Suprapubic skin (tissue), 4 donors: Measurements from ENCODE around the gene DVL3. TPM values are rescaled to one million over a fixed set of nuclear protein-coding genes. Genes with fewer than 3 reads are reported as not detected.
A peak's percentile ranks its signal among the peaks of the same experiment; 100 is the strongest.

ENCODE experiments used
- DNase-seq, 2 donors: peaks; one replicate each; pipeline ENCODE4 v3.0.0-alpha.2; 2019; ENCODE audit warnings: low spot score in 2 of 2
- H3K27ac ChIP-seq: fragments of 200-600 bp; sonication (generic); one replicate; pipeline ENCODE4 v1.5.1; 2019
- H3K27me3 ChIP-seq: fragments of 200-600 bp; sonication (generic); one replicate; pipeline ENCODE4 v1.5.1; 2019
- H3K36me3 ChIP-seq: fragments of 200-600 bp; sonication (generic); one replicate; pipeline ENCODE4 v1.5.1; 2019
- H3K4me1 ChIP-seq: fragments of 200-600 bp; sonication (generic); one replicate; pipeline ENCODE4 v1.5.1; 2019
- H3K4me3 ChIP-seq: fragments of 200-600 bp; sonication (generic); one replicate; pipeline ENCODE4 v1.5.1; 2019; ENCODE audit warnings: mild to moderate bottlenecking
- H3K9me3 ChIP-seq: fragments of 200-600 bp; sonication (generic); one replicate; pipeline ENCODE4 v1.5.1; 2019
- EP300 ChIP-seq: sonication (generic); formaldehyde crosslinking; IDR thresholded peaks from one replicate; pipeline ENCODE4 v1.6.1; 2017; ENCODE audit warnings: antibody characterized with exemption
- POLR2A ChIP-seq, 2 donors: fragments of 450-650 bp; IDR thresholded peaks; one replicate each; pipeline ENCODE4 v1.6.1; 2017; ENCODE audit warnings: antibody characterized with exemption in 2 of 2, mild to moderate bottlenecking in 2 of 2, moderate library complexity in 2 of 2
- POLR2AphosphoS5 ChIP-seq, 3 donors: sonication (generic); formaldehyde crosslinking; IDR thresholded peaks; one replicate each; pipeline ENCODE4 v1.6.1; 2017; ENCODE audit warnings: antibody characterized with exemption in 3 of 3
- WGBS: methylation state at CpG from one replicate; pipeline ENCODE4 v1.1.5; 2018; 5-methylcytosine and 5-hydroxymethylcytosine counted together
- total RNA-seq, 4 donors: library from RNA; depleted of rRNA; stranded (reverse); fragments of >200 nt; gene quantifications; one replicate each; pipeline ENCODE4 v1.1.0, GENCODE V29; 2016
- TF ChIP-seq, protein P1 (sequence below), 2 donors: fragments of 200-600 bp in 1 of 2; fragments of 450-650 bp in 1 of 2; sonication (generic) in 1 of 2; IDR thresholded peaks; one replicate each; pipeline ENCODE4 v1.5.1; 2016 to 2019; ENCODE audit warnings: antibody characterized with exemption in 2 of 2, mild to moderate bottlenecking in 1 of 2, moderate library complexity in 1 of 2

The DVL3 gene
- total RNA-seq, 4 donors from 2014 or later: 53.6 to 72.7 (median 56.1) TPM

DNA sequence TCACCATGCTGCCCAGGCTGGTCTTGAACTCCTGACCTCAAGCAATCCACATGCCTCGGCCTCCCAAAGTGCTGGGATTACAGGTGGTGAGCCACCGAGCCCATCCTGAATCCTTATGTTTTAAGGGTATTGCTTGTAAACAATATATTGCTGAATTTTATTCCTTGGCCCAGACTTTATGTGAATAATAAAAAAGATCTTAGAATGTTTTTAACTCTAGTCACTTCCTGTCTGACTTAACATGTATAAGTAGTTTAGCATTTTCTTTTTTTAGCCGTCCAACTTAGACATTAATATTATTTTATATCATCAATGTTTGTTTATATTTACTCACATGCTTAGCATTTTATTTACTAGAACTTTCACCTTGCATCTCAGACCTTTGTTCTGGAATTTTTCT is 29.2 kb upstream of the DVL3 start:
- Histone ChIP-seq H3K27ac (no peak overlapping the region), H3K27me3 (no peaks in the 10 kb centered on the region), H3K9me3 (no peaks in the 10 kb centered on the region), H3K4me3 (no peak overlapping the region), H3K36me3 (no peaks in the 10 kb centered on the region), H3K4me1 (no peaks in the 10 kb centered on the region)
- DNase-seq: no peak
- WGBS: 54% methylated on average over 3 of the region's 3 CpGs
- TF ChIP-seq POLR2A (IDR thresholded peaks at IDR 0.05) (no peak), EP300 (no peak), POLR2AphosphoS5 (IDR thresholded peaks at IDR 0.05) (no peak)
- TF ChIP-seq, protein P1, sequence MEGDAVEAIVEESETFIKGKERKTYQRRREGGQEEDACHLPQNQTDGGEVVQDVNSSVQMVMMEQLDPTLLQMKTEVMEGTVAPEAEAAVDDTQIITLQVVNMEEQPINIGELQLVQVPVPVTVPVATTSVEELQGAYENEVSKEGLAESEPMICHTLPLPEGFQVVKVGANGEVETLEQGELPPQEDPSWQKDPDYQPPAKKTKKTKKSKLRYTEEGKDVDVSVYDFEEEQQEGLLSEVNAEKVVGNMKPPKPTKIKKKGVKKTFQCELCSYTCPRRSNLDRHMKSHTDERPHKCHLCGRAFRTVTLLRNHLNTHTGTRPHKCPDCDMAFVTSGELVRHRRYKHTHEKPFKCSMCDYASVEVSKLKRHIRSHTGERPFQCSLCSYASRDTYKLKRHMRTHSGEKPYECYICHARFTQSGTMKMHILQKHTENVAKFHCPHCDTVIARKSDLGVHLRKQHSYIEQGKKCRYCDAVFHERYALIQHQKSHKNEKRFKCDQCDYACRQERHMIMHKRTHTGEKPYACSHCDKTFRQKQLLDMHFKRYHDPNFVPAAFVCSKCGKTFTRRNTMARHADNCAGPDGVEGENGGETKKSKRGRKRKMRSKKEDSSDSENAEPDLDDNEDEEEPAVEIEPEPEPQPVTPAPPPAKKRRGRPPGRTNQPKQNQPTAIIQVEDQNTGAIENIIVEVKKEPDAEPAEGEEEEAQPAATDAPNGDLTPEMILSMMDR (IDR thresholded peaks at IDR 0.05): no peak

DNA sequence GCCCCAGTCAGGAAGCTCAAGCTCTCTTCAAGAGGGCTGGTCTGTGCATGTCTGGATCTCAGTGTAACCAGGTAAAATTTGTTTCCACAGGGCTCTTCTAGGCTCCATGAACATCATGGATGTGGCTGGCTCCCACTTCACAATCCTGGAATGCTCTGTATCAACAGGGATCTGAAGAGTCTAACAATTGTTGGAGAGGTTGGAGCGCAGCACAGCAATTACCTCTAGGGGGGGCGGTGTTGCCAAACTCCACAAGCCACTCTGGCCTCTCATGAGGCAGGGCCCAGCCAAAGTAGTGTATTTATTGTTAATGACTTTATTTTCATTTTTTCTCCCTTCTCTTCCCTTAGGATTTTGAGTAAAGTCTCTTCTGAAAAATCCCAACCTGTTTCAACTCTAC is 26.2 kb upstream of the DVL3 start:
- no peak for DNase-seq
- WGBS: 24% methylated on average over 2 of the region's 2 CpGs

DNA sequence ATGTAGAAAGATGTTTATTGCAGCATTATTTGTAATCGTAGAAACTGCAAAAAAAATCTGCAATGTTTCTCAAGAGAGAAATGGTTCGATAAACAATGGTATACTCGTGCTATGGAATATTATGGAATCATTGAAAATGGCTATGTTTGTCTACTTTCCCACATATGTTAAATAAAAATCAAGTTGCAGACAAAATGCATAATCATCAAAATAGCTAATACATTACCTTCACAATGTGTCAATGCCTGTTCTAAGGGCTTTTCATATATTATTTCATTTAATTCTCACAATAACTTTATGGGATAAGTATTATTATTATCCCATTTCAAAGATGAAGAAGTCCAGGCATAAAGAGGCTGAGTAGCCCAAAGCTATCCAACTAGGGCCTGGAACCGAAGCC is 22.2 kb upstream of the DVL3 start:
- Histone ChIP-seq H3K9me3 (no peaks in the 10 kb centered on the region), H3K36me3 (peaks cover 3% of the 10 kb centered on the region), H3K4me1 (peaks cover 32% of the 10 kb centered on the region), H3K4me3 (no peak overlapping the region), H3K27ac (no peak overlapping the region), H3K27me3 (no peaks in the 10 kb centered on the region)
- no peak for DNase-seq
- 93% methylated on average over 4 of the region's 4 CpGs for WGBS
- TF ChIP-seq POLR2AphosphoS5 (IDR thresholded peaks at IDR 0.05): no peak
- TF ChIP-seq, protein P1 (IDR thresholded peaks at IDR 0.05): no peak
- TF ChIP-seq EP300: no peak
- TF ChIP-seq POLR2A (IDR thresholded peaks at IDR 0.05): no peak

More for the DNA sequence above, 26.2 kb upstream of the DVL3 start:
- H3K4me1 ChIP-seq: peaks cover 7% of the 10 kb centered on the region
- no peaks in the 10 kb centered on the region for H3K9me3 ChIP-seq
- H3K27me3 ChIP-seq: no peaks in the 10 kb centered on the region
- no peaks in the 10 kb centered on the region for H3K36me3 ChIP-seq
- no peak overlapping the region for H3K4me3 ChIP-seq
- no peak overlapping the region for H3K27ac ChIP-seq
- TF ChIP-seq POLR2A (IDR thresholded peaks at IDR 0.05) (no peak), EP300 (no peak), POLR2AphosphoS5 (IDR thresholded peaks at IDR 0.05) (no peak)
- TF ChIP-seq, protein P1 (IDR thresholded peaks at IDR 0.05): peak in 1 of 2 donors; percentile 14

DNA sequence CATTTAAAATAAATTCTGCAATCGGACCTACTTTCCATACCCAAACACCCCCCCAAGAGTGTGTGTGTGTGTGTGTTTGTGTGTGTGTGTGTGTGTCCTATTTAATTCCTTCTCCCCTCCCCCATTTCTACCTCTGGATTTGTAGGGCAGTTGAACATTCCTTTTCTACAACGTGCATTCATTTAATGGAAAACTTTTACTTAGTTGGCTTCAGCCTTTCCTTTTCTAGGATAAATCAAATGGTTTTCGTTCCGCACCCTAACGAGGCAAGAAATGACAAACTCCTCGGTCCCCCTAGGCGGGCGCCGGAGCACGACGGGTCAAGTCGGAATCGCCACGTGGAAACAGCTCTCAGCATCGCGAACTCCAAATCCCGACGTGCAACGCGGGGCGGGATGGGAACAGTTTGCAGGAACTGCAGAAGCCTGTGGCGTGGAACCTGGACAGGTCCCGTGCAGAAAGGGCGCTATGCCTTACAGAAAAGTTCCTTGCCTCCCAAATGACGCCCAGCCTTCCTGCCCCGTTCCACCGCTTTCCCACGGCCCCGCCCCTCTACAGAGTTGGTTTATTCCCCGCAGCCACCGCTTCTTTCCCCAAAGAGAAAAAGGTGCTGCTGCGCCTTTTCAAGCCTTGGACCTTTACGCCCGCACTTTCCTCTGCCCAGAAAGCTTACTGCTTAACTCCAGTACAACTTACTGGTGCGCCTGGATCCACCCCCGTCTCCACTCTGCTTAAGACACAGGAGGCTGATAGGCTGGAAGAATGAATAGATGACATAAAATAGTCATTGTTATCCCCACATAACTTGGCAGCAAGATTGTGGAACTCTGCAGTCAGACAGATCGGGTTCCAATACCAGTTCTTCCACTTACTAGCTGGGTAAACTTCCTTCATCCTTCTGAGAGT is 21.1 kb upstream of the DVL3 start:
- Histone ChIP-seq H3K4me3 (peak overlapping the region; percentile 96), H3K27me3 (no peaks in the 10 kb centered on the region), H3K4me1 (peaks cover 32% of the 10 kb centered on the region), H3K9me3 (no peaks in the 10 kb centered on the region), H3K36me3 (peaks cover 14% of the 10 kb centered on the region), H3K27ac (peak overlapping the region; percentile 94)
- peak; percentile 87 to 90 for DNase-seq
- WGBS: 1% methylated on average over 37 of the region's 37 CpGs
- TF ChIP-seq POLR2AphosphoS5 (IDR thresholded peaks at IDR 0.05): peak in 1 of 3 donors; percentile 41
- TF ChIP-seq EP300: no peak

DNA sequence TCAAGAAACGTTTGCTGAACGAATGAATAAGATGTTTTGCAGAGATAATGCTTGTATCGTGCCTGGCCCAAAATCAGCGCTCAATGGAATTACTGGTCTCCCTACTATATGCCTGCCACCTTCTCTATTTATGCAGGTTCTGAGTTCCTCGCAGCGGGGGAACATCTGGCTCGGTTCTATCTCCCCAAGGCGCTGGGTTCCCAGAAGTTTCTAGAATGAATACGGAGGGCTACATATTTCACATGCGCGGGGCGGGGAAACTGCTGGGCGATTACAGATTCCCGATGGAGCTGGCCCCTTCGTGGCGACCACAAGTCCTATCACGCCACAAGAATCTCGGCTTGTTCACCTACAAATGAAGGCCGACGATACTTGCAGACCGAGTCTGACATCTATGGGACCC is 20.4 kb upstream of the DVL3 start:
- no peaks in the 10 kb centered on the region for H3K9me3 ChIP-seq
- TF ChIP-seq EP300 (no peak), POLR2AphosphoS5 (IDR thresholded peaks at IDR 0.05) (no peak), POLR2A (IDR thresholded peaks at IDR 0.05) (no peak)
- TF ChIP-seq, protein P1 (IDR thresholded peaks at IDR 0.05): no peak
- under 1% methylated on average over 18 of the region's 21 CpGs for WGBS
- H3K4me1 ChIP-seq: peaks cover 32% of the 10 kb centered on the region
- peak overlapping the region; percentile 94 for H3K27ac ChIP-seq
- H3K27me3 ChIP-seq: no peaks in the 10 kb centered on the region
- H3K36me3 ChIP-seq: peaks cover 18% of the 10 kb centered on the region
- peak in 1 of 2 donors; percentile 69 for DNase-seq
- H3K4me3 ChIP-seq: peak overlapping the region; percentile 96
